HG03571 (cell line): ENCODE data around the gene PKDCC.

ENCODE experiments used
- ATAC-seq: cut with Tn5 transposase; IDR thresholded peaks from one replicate; pipeline ENCODE4 v1.9.1; 2021; ENCODE audit not compliant: unreplicated experiment

Gene PKDCC

GRCh38 chr2:42086500-42086953, 38.7 kb downstream of the PKDCC start:
- ATAC-seq = no peak

- ATAC-seq = no peak
Measured at GRCh38 chr2:42087137-42087856, 39.5 kb downstream of the PKDCC start.

- ATAC-seq = no peak
Measured at GRCh38 chr2:42087857-42088195, 40.0 kb downstream of the PKDCC start.

- ATAC-seq = peak; percentile 83
Measured at GRCh38 chr2:42089340-42089925, 41.6 kb downstream of the PKDCC start.

- no peak for ATAC-seq
Measured at GRCh38 chr2:42090216-42090615, 42.4 kb downstream of the PKDCC start.

- no peak for ATAC-seq
Measured at GRCh38 chr2:42091671-42092070, 43.9 kb downstream of the PKDCC start.

- no peak for ATAC-seq
Measured at GRCh38 chr2:42092084-42092996, 44.5 kb downstream of the PKDCC start.

- ATAC-seq = no peak
Measured at GRCh38 chr2:42094114-42094513, 46.3 kb downstream of the PKDCC start.

GRCh38 chr2:42095923-42096408, 48.1 kb downstream of the PKDCC start:
- ATAC-seq = no peak

GRCh38 chr2:42096869-42097591, 49.2 kb downstream of the PKDCC start:
- ATAC-seq = peak; percentile 38

- ATAC-seq = no peak
Measured at GRCh38 chr2:42098571-42099437, 51.0 kb downstream of the PKDCC start.

- no peak for ATAC-seq
Measured at GRCh38 chr2:42099438-42100173, 51.8 kb downstream of the PKDCC start.

- no peak for ATAC-seq
Measured at GRCh38 chr2:42100683-42101205, 52.9 kb downstream of the PKDCC start.

GRCh38 chr2:42101206-42102023, 53.6 kb downstream of the PKDCC start:
- ATAC-seq = no peak

- peak; percentile 49 for ATAC-seq
Measured at GRCh38 chr2:42102024-42102590, 54.3 kb downstream of the PKDCC start.

- no peak for ATAC-seq
Measured at GRCh38 chr2:42102591-42103450, 55.0 kb downstream of the PKDCC start.

- no peak for ATAC-seq
Measured at GRCh38 chr2:42103829-42104228, 56.0 kb downstream of the PKDCC start.
